Measurements from ENCODE around the gene ANKRD35.
"Not testable (repeated sequence)": the region's sequence is repeated elsewhere in the genome, so short reads cannot be mapped to it uniquely, and the experiment has no call there.

The ANKRD35 gene

DNA sequence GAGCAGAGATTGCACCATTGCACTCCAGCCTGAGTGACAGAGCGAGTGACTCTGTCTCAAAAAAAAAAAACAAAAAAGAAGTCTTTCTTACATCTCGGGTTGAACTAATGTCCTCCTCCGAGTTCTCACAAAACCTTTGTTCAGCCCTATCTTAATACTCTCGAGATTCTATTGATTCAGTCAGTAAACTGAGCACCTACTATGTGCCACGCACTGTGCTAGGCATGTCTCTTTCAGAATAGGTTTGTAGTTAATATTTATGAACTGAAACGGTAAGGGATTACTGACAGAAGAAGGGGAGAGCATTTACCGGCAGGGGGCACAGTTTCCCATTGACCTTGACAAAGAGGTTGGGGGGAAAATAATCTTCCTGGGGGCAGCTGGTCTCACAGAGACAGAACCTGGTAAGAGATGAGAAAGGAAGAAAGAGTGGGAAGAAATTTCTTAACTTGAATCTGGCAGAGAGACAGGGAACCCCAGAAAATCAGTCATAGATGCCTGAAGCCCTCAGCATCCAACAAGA is 30.2 kb downstream of the ANKRD35 start:
- no peak for DNase-seq

DNA sequence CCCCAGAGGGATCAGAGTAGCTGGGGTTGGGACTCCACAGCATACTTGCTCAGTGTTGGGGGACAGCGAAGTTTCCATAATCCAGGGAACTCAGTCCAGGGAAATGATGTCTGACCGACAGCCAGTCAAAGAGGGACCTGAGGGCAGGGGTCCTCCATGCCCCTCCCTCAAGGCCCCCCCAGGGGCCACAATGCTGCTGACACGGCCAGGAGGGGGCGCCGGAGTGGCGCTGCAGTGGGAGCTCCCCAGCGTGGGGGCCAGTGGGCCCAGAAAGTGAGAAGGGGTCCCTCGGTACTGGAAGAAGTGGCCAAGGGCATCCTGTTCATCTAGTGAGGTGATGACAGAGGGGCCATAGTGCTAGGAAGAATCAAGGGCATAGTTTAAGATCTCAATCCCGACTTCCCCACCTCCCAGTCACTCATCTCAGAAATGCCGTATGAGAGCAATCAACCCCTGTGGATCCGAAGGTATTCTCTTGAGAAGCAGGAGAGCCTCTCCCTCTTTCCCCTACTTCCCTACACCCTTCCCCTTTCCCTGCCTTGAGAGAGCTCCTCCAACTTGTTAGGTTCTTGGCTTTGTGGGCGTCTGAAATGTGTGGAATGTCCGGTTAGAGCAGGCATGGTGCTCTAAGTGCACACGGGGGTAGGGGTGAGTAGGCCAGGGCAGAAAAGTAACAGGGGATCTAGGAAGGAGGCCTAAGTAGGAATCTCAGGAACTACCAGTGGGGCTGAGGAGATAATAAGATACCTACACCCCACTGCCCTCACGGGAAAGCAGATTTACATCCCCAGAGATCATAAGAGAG is 36.1 kb downstream of the ANKRD35 start:
- no peak for DNase-seq

- DNase-seq: no peak
Measured at GRCh38 chr1:145847827-145848226, 37.8 kb downstream of the ANKRD35 start.

DNA sequence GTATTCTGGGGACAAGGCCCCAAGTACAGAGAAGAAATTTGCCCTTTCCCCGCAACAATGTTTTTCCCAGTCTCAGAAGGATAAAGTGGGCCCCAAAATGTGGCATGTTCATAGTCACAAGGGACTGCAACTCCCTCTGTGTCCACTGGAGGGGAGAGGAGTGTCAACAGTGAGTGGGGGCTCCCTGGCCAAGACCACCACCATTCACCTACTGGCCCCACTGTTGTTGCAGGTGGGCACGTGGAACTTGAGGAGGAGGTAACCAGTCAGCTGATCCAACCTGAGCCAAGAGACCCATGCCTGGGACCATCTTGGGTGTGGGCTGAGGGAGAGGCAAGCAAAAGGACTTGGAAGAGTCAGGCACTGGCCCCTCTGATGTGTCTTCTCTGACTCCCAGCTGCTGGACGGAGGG is 39.5 kb downstream of the ANKRD35 start:
- DNase-seq: peak in 1 of 2 experiments; percentile 11

GRCh38 chr1:145845514-145846161 is 40.0 kb downstream of the ANKRD35 start, which contains the start of gene NUDT17:
Gene NUDT17, plus strand, starts transcription at chr1:145845630. Its CDS starts 11 bp downstream, at chr1:145845641.
- peak; percentile 66 to 76 for DNase-seq

DNA sequence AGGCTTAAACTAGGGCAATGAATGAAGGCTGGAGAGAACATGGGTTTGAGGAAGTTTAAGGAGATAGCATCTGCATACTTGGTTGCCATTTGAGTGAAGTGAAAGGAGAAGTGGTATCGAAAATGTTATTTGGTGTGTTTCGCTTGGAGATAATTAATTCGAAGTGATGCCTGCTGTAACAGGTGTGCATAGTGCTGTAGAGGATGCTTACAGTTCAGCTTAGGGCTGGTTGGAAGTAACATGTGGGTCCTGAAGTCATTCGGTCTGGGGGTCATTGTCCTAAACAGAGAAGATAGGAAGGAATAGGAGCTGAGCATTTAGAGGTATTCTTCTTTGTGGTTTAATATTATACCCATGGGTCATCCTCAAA is 40.5 kb downstream of the ANKRD35 start:
- no peak for DNase-seq

GRCh38 chr1:145843031-145843430 is 42.6 kb downstream of the ANKRD35 start:
- no peak for DNase-seq

DNA sequence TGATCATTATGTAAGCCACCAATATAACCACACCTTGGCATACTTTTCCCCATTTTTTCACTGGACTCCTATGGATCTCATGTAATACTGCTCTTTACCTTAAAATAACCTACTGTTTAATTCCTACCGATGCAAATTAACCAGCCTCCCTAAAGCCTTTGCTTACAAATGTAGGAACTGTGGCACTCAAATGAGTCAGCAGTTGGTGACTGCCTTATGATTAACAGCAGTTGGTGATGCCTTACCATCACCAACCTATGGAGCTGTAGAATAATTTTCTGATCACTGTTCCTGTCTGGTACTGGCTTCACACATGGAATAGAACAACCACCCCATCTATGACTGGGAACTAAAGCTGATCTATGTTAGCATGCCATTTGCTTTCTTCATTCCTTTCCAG is 48.0 kb downstream of the ANKRD35 start:
- DNase-seq: no peak

DNA sequence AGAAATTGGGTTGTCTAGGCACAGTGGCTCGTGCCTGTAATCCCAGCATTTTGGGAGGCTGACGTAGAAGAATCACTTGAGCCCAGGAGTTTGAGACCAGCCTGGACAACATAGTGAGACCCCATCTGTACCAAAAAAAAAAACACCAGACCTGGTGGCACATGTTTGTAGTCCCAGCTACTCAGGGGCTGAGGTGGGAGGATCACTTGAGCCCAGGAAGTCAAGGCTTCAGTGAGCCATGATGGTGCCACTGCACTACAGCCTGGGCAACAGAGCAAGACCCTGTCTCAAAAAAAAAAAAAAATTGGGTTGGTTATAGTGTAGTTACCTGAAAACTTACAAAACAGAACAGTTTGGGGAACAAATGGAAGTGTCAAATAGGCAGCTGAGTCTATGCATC is 54.9 kb downstream of the ANKRD35 start:
- DNase-seq: not testable (repeated sequence)

GRCh38 chr1:145828367-145829026 is 57.2 kb downstream of the ANKRD35 start:
- no peak for DNase-seq

GRCh38 chr1:145827966-145828365 is 57.7 kb downstream of the ANKRD35 start:
- no peak for DNase-seq

- DNase-seq: no peak
Measured at GRCh38 chr1:145826030-145826429, 59.6 kb downstream of the ANKRD35 start.

- DNase-seq: no peak
Measured at GRCh38 chr1:145824499-145824842, 61.2 kb downstream of the ANKRD35 start.

GRCh38 chr1:145823565-145824498 is 61.8 kb downstream of the ANKRD35 start, which contains the start of the genes POLR3C and RNF115:
Gene POLR3C, plus strand, starts transcription at chr1:145824200. Its CDS starts 1,577 bp downstream, at chr1:145825777.
Gene RNF115, minus strand, starts transcription at chr1:145824095. Its CDS starts 222 bp downstream, at chr1:145823873.
- DNase-seq: peak; percentile 79 to 81

GRCh38 chr1:145822779-145823331 is 62.8 kb downstream of the ANKRD35 start:
- not testable (repeated sequence) for DNase-seq

- not testable (repeated sequence) for DNase-seq
Measured at GRCh38 chr1:145818095-145818494, 67.6 kb downstream of the ANKRD35 start.

Data from stimulated activated CD4-positive, alpha-beta T cell treated with anti-CD3 and anti-CD28 coated beads, Interleukin-4, amount 100 ng/mL, for 4 hours (primary cell).